HepG2 (cell line): Measurements from ENCODE around the gene PTPN3. TPM values are rescaled to one million over a fixed set of nuclear protein-coding genes. Genes with fewer than 3 reads are reported as not detected.

Experiments used
- FOXM1 ChIP-seq: sonication (generic); formaldehyde crosslinking; IDR thresholded peaks from 2 replicates; pipeline ENCODE4 v1.5.0; 2020; ENCODE audit warnings: missing genetic modification reagents
- JUND ChIP-seq: sonication (generic); formaldehyde crosslinking; IDR thresholded peaks from 2 replicates; pipeline ENCODE4 v1.8.0; 2022; ENCODE audit warnings: mild to moderate bottlenecking, missing genetic modification reagents
- NR1H2 ChIP-seq: sonication (generic); formaldehyde crosslinking; IDR thresholded peaks from 2 replicates; pipeline ENCODE4 v1.8.1; 2022; ENCODE audit warnings: low read depth, missing genetic modification reagents, borderline replicate concordance
- TOE1 ChIP-seq: sonication (generic); formaldehyde crosslinking; IDR thresholded peaks from 2 replicates; pipeline ENCODE4 v1.4.0; 2020; ENCODE audit warnings: mild to moderate bottlenecking, missing genetic modification reagents
- ZNF747 ChIP-seq: sonication (generic); formaldehyde crosslinking; IDR thresholded peaks from 2 replicates; pipeline ENCODE4 v1.8.1; 2023; ENCODE audit warnings: missing genetic modification reagents, mild to moderate bottlenecking, borderline replicate concordance
- ZNF782 ChIP-seq: sonication (generic); formaldehyde crosslinking; IDR thresholded peaks from 2 replicates; pipeline ENCODE4 v1.4.0; 2020; ENCODE audit warnings: missing genetic modification reagents, mild to moderate bottlenecking, borderline replicate concordance
- ZSCAN30 ChIP-seq: sonication (generic); formaldehyde crosslinking; IDR thresholded peaks from 2 replicates; pipeline ENCODE4 v1.5.0; 2020; ENCODE audit warnings: mild to moderate bottlenecking, missing genetic modification reagents
- polyA plus RNA-seq, 8 experiments: library from polyadenylated mRNA; depleted of rRNA in 3 of 8; stranded (reverse) in 7 of 8; unstranded in 1 of 8; fragments of >200 nt; fragmentation: Illumina TruSeq in 4 of 8; extraction: Trizol in 4 of 8; gene quantifications; 2 replicates each; pipeline versions ENCODE4 v1.2.1 to v1.2.3, GENCODE V29; 2011 to 2016; ENCODE audit warnings: low read depth in 4 of 8, missing spikeins in 1 of 8, mixed read lengths in 1 of 8; ENCODE audit not compliant: insufficient read depth in 1 of 8
- total RNA-seq, 5 experiments: library from RNA; depleted of rRNA; stranded (reverse); fragments of >200 nt; fragmentation: Illumina TruSeq; extraction: Trizol; gene quantifications; 2 replicates each; pipeline ENCODE4 v1.2.3, GENCODE V29; 2016; ENCODE audit warnings: low read depth in 1 of 5
- TF ChIP-seq, protein P1 (sequence below): sonication (generic); formaldehyde crosslinking; IDR thresholded peaks from 2 replicates; pipeline ENCODE4 v1.5.0; 2020; ENCODE audit warnings: mild to moderate bottlenecking, missing genetic modification reagents
- TF ChIP-seq, protein P2 (sequence below): sonication (generic); formaldehyde crosslinking; IDR thresholded peaks from 2 replicates; pipeline ENCODE4 v1.5.0; 2020; ENCODE audit warnings: missing genetic modification reagents
- TF ChIP-seq, protein P3 (sequence below): sonication (generic); IDR thresholded peaks from 2 replicates; pipeline ENCODE4 v1.6.1; 2016; ENCODE audit warnings: low read depth, borderline replicate concordance
- TF ChIP-seq, protein P4 (sequence below): sonication (generic); formaldehyde crosslinking; IDR thresholded peaks from 2 replicates; pipeline ENCODE4 v1.4.0; 2020; ENCODE audit warnings: missing genetic modification reagents; ENCODE audit errors: not compliant biosample characterization
- TF ChIP-seq, protein P5 (sequence below): sonication (generic); formaldehyde crosslinking; IDR thresholded peaks from 2 replicates; pipeline ENCODE4 v1.5.0; 2020; ENCODE audit warnings: missing genetic modification reagents
- TF ChIP-seq, protein P6 (sequence below), 2 experiments: sonication (generic) in 1 of 2; formaldehyde crosslinking in 1 of 2; IDR thresholded peaks; 2 replicates each; pipeline versions ENCODE4 v1.4.0 to v1.6.1; 2016 to 2020; ENCODE audit warnings: borderline replicate concordance in 1 of 2, low read depth in 1 of 2, mild to moderate bottlenecking in 1 of 2, missing genetic modification reagents in 1 of 2
- TF ChIP-seq, protein P7 (sequence below): sonication (generic); formaldehyde crosslinking; IDR thresholded peaks from 2 replicates; pipeline ENCODE4 v1.5.1; 2020; ENCODE audit warnings: missing genetic modification reagents, mild to moderate bottlenecking, borderline replicate concordance

PTPN3 gene
- total and polyA plus RNA-seq, 2 of the 13 experiments (the other 11 are each of a cell fraction or from before 2014, with no cell fraction given), result 5.6 to 20.5 TPM

DNA sequence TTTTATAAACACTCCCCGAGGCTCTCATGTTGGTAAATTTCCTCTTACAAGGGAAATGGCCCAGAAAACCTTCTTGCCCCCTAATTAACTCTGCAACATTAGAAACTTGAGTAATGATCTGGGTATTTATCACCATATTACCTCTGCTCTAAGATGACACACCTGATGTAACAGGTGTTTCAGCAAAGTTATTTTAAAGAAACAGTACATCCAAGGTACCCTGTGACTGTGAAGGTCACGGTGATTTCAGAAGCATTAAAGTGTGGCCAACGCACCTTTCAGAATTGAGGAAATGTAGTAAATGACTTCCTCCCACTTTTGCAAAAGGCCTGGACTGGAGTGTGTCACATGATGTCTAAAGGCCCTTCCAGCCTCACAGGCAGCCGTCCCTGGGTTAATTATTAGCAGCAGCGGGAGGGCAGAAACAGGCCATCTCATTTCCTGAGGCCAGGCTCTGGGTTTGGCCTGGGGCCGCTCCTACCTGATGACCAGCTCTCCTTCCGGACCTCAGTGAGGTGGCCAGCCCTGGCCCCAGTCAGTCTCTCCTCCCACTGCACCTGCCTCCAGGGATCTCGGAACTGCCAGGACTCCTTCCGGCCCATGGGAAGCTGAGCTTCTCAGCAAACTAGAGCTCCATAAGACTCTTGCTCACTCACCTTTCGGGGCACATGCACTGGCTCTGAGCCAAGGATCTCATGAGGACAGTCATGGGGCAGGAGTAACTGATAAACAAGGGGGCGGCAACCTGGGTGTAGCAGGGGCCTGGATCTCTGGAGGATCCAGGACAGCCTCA lies 20.7 kb downstream of the PTPN3 start (continued):
- TF ChIP-seq, protein P1, sequence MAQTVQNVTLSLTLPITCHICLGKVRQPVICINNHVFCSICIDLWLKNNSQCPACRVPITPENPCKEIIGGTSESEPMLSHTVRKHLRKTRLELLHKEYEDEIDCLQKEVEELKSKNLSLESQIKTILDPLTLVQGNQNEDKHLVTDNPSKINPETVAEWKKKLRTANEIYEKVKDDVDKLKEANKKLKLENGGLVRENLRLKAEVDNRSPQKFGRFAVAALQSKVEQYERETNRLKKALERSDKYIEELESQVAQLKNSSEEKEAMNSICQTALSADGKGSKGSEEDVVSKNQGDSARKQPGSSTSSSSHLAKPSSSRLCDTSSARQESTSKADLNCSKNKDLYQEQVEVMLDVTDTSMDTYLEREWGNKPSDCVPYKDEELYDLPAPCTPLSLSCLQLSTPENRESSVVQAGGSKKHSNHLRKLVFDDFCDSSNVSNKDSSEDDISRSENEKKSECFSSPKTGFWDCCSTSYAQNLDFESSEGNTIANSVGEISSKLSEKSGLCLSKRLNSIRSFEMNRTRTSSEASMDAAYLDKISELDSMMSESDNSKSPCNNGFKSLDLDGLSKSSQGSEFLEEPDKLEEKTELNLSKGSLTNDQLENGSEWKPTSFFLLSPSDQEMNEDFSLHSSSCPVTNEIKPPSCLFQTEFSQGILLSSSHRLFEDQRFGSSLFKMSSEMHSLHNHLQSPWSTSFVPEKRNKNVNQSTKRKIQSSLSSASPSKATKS (CRISPR knock-in tag), result peak; percentile 89
- TF ChIP-seq, protein P2, sequence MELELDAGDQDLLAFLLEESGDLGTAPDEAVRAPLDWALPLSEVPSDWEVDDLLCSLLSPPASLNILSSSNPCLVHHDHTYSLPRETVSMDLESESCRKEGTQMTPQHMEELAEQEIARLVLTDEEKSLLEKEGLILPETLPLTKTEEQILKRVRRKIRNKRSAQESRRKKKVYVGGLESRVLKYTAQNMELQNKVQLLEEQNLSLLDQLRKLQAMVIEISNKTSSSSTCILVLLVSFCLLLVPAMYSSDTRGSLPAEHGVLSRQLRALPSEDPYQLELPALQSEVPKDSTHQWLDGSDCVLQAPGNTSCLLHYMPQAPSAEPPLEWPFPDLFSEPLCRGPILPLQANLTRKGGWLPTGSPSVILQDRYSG (CRISPR knock-in tag), result no peak
- TF ChIP-seq FOXM1 (CRISPR knock-in tag), result no peak
- TF ChIP-seq, protein P3, sequence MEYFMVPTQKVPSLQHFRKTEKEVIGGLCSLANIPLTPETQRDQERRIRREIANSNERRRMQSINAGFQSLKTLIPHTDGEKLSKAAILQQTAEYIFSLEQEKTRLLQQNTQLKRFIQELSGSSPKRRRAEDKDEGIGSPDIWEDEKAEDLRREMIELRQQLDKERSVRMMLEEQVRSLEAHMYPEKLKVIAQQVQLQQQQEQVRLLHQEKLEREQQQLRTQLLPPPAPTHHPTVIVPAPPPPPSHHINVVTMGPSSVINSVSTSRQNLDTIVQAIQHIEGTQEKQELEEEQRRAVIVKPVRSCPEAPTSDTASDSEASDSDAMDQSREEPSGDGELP, result peak; percentile 62; the same call in 1 of the 2 replicates
- no peak for TF ChIP-seq TOE1
- TF ChIP-seq ZSCAN30 (CRISPR knock-in tag), result 0 out of 2 replicates have a peak, but pooled peaks have one; percentile 34
- TF ChIP-seq, protein P4, sequence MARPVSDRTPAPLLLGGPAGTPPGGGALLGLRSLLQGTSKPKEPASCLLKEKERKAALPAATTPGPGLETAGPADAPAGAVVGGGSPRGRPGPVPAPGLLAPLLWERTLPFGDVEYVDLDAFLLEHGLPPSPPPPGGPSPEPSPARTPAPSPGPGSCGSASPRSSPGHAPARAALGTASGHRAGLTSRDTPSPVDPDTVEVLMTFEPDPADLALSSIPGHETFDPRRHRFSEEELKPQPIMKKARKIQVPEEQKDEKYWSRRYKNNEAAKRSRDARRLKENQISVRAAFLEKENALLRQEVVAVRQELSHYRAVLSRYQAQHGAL (CRISPR knock-in tag), result no peak
- TF ChIP-seq, protein P5, sequence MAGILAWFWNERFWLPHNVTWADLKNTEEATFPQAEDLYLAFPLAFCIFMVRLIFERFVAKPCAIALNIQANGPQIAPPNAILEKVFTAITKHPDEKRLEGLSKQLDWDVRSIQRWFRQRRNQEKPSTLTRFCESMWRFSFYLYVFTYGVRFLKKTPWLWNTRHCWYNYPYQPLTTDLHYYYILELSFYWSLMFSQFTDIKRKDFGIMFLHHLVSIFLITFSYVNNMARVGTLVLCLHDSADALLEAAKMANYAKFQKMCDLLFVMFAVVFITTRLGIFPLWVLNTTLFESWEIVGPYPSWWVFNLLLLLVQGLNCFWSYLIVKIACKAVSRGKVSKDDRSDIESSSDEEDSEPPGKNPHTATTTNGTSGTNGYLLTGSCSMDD (CRISPR knock-in tag), result no peak
- TF ChIP-seq JUND (CRISPR knock-in tag), result peak; percentile 37; the same call in 1 of the 2 replicates
- TF ChIP-seq, protein P6, sequence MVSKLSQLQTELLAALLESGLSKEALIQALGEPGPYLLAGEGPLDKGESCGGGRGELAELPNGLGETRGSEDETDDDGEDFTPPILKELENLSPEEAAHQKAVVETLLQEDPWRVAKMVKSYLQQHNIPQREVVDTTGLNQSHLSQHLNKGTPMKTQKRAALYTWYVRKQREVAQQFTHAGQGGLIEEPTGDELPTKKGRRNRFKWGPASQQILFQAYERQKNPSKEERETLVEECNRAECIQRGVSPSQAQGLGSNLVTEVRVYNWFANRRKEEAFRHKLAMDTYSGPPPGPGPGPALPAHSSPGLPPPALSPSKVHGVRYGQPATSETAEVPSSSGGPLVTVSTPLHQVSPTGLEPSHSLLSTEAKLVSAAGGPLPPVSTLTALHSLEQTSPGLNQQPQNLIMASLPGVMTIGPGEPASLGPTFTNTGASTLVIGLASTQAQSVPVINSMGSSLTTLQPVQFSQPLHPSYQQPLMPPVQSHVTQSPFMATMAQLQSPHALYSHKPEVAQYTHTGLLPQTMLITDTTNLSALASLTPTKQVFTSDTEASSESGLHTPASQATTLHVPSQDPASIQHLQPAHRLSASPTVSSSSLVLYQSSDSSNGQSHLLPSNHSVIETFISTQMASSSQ (IDR thresholded peaks at IDR 0.05; ENCODE audit: low read depth), result peak; percentile 99
- TF ChIP-seq, protein P6 (CRISPR knock-in tag; IDR thresholded peaks at IDR 0.05; ENCODE audit: borderline replicate concordance), result peak; percentile 99
- TF ChIP-seq ZNF782 (CRISPR knock-in tag), result 0 out of 2 replicates have a peak, but pooled peaks have one; percentile 30
- TF ChIP-seq NR1H2 (CRISPR knock-in tag), result no peak
- TF ChIP-seq, protein P7, sequence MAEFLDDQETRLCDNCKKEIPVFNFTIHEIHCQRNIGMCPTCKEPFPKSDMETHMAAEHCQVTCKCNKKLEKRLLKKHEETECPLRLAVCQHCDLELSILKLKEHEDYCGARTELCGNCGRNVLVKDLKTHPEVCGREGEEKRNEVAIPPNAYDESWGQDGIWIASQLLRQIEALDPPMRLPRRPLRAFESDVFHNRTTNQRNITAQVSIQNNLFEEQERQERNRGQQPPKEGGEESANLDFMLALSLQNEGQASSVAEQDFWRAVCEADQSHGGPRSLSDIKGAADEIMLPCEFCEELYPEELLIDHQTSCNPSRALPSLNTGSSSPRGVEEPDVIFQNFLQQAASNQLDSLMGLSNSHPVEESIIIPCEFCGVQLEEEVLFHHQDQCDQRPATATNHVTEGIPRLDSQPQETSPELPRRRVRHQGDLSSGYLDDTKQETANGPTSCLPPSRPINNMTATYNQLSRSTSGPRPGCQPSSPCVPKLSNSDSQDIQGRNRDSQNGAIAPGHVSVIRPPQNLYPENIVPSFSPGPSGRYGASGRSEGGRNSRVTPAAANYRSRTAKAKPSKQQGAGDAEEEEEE (CRISPR knock-in tag), result peak; percentile 48; the same call in 1 of the 2 replicates
- TF ChIP-seq ZNF747 (CRISPR knock-in tag), result peak; percentile 23; the same call in 1 of the 2 replicates
